ENCODE results near the gene SFMBT1.
"Not testable (repeated sequence)": the region's sequence is repeated elsewhere in the genome, so short reads cannot be mapped to it uniquely, and the experiment has no call there.

SFMBT1 gene

GRCh38 chr3:53072653-53073552 is 27.0 kb upstream of the SFMBT1 start:
- DNase-seq (ENCODE audit: low read depth) = peak; percentile 71

- DNase-seq (ENCODE audit: low read depth) = no peak
These were observed 26.1 kb upstream of the SFMBT1 start for GRCh38 chr3:53071882-53072431.

GRCh38 chr3:53069422-53070068 is 23.7 kb upstream of the SFMBT1 start:
- DNase-seq (ENCODE audit: low read depth) = no peak

GRCh38 chr3:53068176-53068575 is 22.3 kb upstream of the SFMBT1 start:
- no peak for DNase-seq (ENCODE audit: low read depth)

- DNase-seq (ENCODE audit: low read depth) = no peak
These were observed 21.7 kb upstream of the SFMBT1 start for GRCh38 chr3:53067567-53067966.

GRCh38 chr3:53065841-53066480 is 20.1 kb upstream of the SFMBT1 start:
- no peak for DNase-seq (ENCODE audit: low read depth)

GRCh38 chr3:53062905-53063304 is 17.0 kb upstream of the SFMBT1 start:
- DNase-seq (ENCODE audit: low read depth) = no peak

- DNase-seq (ENCODE audit: low read depth) = no peak
These were observed 10.6 kb upstream of the SFMBT1 start for GRCh38 chr3:53056442-53056841.

GRCh38 chr3:53054233-53054632 is 8.4 kb upstream of the SFMBT1 start:
- not testable (repeated sequence) for DNase-seq (ENCODE audit: low read depth)

GRCh38 chr3:53051929-53052328 is 6.1 kb upstream of the SFMBT1 start:
- DNase-seq (ENCODE audit: low read depth) = no peak

- no peak for DNase-seq (ENCODE audit: low read depth)
These were observed 4.1 kb upstream of the SFMBT1 start for GRCh38 chr3:53049987-53050386.

GRCh38 chr3:53046171-53047170 is 598 bp upstream of the SFMBT1 start:
- peak; percentile 55 for DNase-seq (ENCODE audit: low read depth)

GRCh38 chr3:53044711-53045517 is 959 bp downstream of the SFMBT1 start:
- peak; percentile 45 for DNase-seq (ENCODE audit: low read depth)

GRCh38 chr3:53044371-53044710 is 1.5 kb downstream of the SFMBT1 start:
- DNase-seq (ENCODE audit: low read depth) = no peak

- DNase-seq (ENCODE audit: low read depth) = no peak
These were observed 2.1 kb downstream of the SFMBT1 start for GRCh38 chr3:53043738-53044137.

GRCh38 chr3:53042651-53043050 is 3.2 kb downstream of the SFMBT1 start:
- DNase-seq (ENCODE audit: low read depth) = no peak

- no peak for DNase-seq (ENCODE audit: low read depth)
These were observed 5.5 kb downstream of the SFMBT1 start for GRCh38 chr3:53040351-53040820.

- no peak for DNase-seq (ENCODE audit: low read depth)
These were observed 6.5 kb downstream of the SFMBT1 start for GRCh38 chr3:53039376-53039752.

- no peak for DNase-seq (ENCODE audit: low read depth)
These were observed 7.0 kb downstream of the SFMBT1 start for GRCh38 chr3:53038679-53039375.
